ENCODE data around the gene MDM1.

The MDM1 gene

GRCh38 chr12:68279227-68280054 lies 52.7 kb downstream of the MDM1 start:
- H3K27me3 ChIP-seq (ENCODE audit: insufficient read depth, poor library complexity, severe bottlenecking): no peaks in the 10 kb centered on the region
- peaks cover 8% of the 10 kb centered on the region for H3K4me1 ChIP-seq (ENCODE audit: insufficient read depth, poor library complexity, severe bottlenecking)
- no peak overlapping the region for H3K4me3 ChIP-seq (ENCODE audit: severe bottlenecking)
- DNase-seq (ENCODE audit: low spot score) (no peak), ATAC-seq (ENCODE audit: low read depth) (no peak)
- no peaks in the 10 kb centered on the region for H3K9me3 ChIP-seq (ENCODE audit: severe bottlenecking)
- TF ChIP-seq CTCF (IDR thresholded peaks at IDR 0.05; ENCODE audit: poor library complexity, severe bottlenecking): no peak
- no peaks in the 10 kb centered on the region for H3K36me3 ChIP-seq (ENCODE audit: low read depth)
- H3K27ac ChIP-seq (ENCODE audit: poor library complexity, severe bottlenecking): no peak overlapping the region

GRCh38 chr12:68276402-68276930 lies 55.7 kb downstream of the MDM1 start:
- ATAC-seq (ENCODE audit: low read depth) (no peak), DNase-seq (ENCODE audit: low spot score) (no peak)
- no peak overlapping the region for H3K27ac ChIP-seq (ENCODE audit: poor library complexity, severe bottlenecking)
- no peaks in the 10 kb centered on the region for H3K9me3 ChIP-seq (ENCODE audit: severe bottlenecking)
- TF ChIP-seq CTCF (IDR thresholded peaks at IDR 0.05; ENCODE audit: poor library complexity, severe bottlenecking): no peak
- H3K4me3 ChIP-seq (ENCODE audit: severe bottlenecking): no peak overlapping the region
- H3K27me3 ChIP-seq (ENCODE audit: insufficient read depth, poor library complexity, severe bottlenecking): no peaks in the 10 kb centered on the region
- H3K36me3 ChIP-seq (ENCODE audit: low read depth): no peaks in the 10 kb centered on the region
- H3K4me1 ChIP-seq (ENCODE audit: insufficient read depth, poor library complexity, severe bottlenecking): peaks cover 8% of the 10 kb centered on the region

- no peak for TF ChIP-seq CTCF (IDR thresholded peaks at IDR 0.05; ENCODE audit: poor library complexity, severe bottlenecking)
- Histone ChIP-seq H3K4me3 (ENCODE audit: severe bottlenecking) (no peak overlapping the region), H3K36me3 (ENCODE audit: low read depth) (no peaks in the 10 kb centered on the region), H3K27ac (ENCODE audit: poor library complexity, severe bottlenecking) (no peak overlapping the region), H3K27me3 (ENCODE audit: insufficient read depth, poor library complexity, severe bottlenecking) (no peaks in the 10 kb centered on the region), H3K4me1 (ENCODE audit: insufficient read depth, poor library complexity, severe bottlenecking) (peaks cover 13% of the 10 kb centered on the region), H3K9me3 (ENCODE audit: severe bottlenecking) (no peaks in the 10 kb centered on the region)
- DNase-seq (ENCODE audit: low spot score) (no peak), ATAC-seq (ENCODE audit: low read depth) (no peak)
Measured at GRCh38 chr12:68272732-68273131, 59.4 kb downstream of the MDM1 start.

- TF ChIP-seq CTCF (IDR thresholded peaks at IDR 0.05; ENCODE audit: poor library complexity, severe bottlenecking): no peak
- H3K27ac ChIP-seq (ENCODE audit: poor library complexity, severe bottlenecking): no peak overlapping the region
- H3K36me3 ChIP-seq (ENCODE audit: low read depth): no peaks in the 10 kb centered on the region
Measured at GRCh38 chr12:68271346-68271745, 60.8 kb downstream of the MDM1 start.

GRCh38 chr12:68270358-68270757 lies 61.8 kb downstream of the MDM1 start:
- peaks cover 8% of the 10 kb centered on the region for H3K4me1 ChIP-seq (ENCODE audit: insufficient read depth, poor library complexity, severe bottlenecking)
- H3K36me3 ChIP-seq (ENCODE audit: low read depth): no peaks in the 10 kb centered on the region
- no peaks in the 10 kb centered on the region for H3K27me3 ChIP-seq (ENCODE audit: insufficient read depth, poor library complexity, severe bottlenecking)
- no peak overlapping the region for H3K27ac ChIP-seq (ENCODE audit: poor library complexity, severe bottlenecking)
- DNase-seq (ENCODE audit: low spot score) (no peak), ATAC-seq (ENCODE audit: low read depth) (no peak)
- H3K4me3 ChIP-seq (ENCODE audit: severe bottlenecking): no peak overlapping the region
- TF ChIP-seq CTCF (IDR thresholded peaks at IDR 0.05; ENCODE audit: poor library complexity, severe bottlenecking): no peak
- no peaks in the 10 kb centered on the region for H3K9me3 ChIP-seq (ENCODE audit: severe bottlenecking)

More at GRCh38 chr12:68271346-68271745, 60.8 kb downstream of the MDM1 start:
- peaks cover 8% of the 10 kb centered on the region for H3K4me1 ChIP-seq (ENCODE audit: insufficient read depth, poor library complexity, severe bottlenecking)
- ATAC-seq (ENCODE audit: low read depth) (no peak), DNase-seq (ENCODE audit: low spot score) (no peak)
- no peaks in the 10 kb centered on the region for H3K9me3 ChIP-seq (ENCODE audit: severe bottlenecking)
- no peaks in the 10 kb centered on the region for H3K27me3 ChIP-seq (ENCODE audit: insufficient read depth, poor library complexity, severe bottlenecking)
- H3K4me3 ChIP-seq (ENCODE audit: severe bottlenecking): no peak overlapping the region
